SK-N-SH treated with all-trans-retinoic acid at 6 μM for 48 hours (cell line): ENCODE results near the gene IL6ST.

Experiments
- ATAC-seq: fragments of 200-7000 bp; cut with Tn5 transposase; 3 replicates; pipeline ENCODE4 v1.9.1; 2020; ENCODE audit warnings: mild to moderate bottlenecking, moderate library complexity
- BACH2 ChIP-seq: fragments of 250-450 bp; sonication (Bioruptor Pico); IDR thresholded peaks from 2 replicates; pipeline ENCODE4 v1.9.0; 2021; ENCODE audit warnings: mild to moderate bottlenecking, borderline replicate concordance
- CSDC2 ChIP-seq: fragments of 250-450 bp; sonication (Bioruptor Pico); IDR thresholded peaks from 2 replicates; pipeline ENCODE4 v1.5.0; 2020; ENCODE audit warnings: mild to moderate bottlenecking, moderate library complexity
- GLIS3 ChIP-seq: fragments of 250-450 bp; sonication (Bioruptor Pico); IDR thresholded peaks from 2 replicates; pipeline ENCODE4 v1.5.0; 2020; ENCODE audit warnings: mild to moderate bottlenecking, moderate library complexity
- ISL1 ChIP-seq: fragments of 250-450 bp; sonication (Bioruptor Pico); IDR thresholded peaks from 2 replicates; pipeline ENCODE4 v2.1.2; 2022; ENCODE audit warnings: mild to moderate bottlenecking, moderate library complexity
- OSR1 ChIP-seq: fragments of 250-450 bp; sonication (Bioruptor Pico); IDR thresholded peaks from 2 replicates; pipeline ENCODE4 v1.8.0; 2022; ENCODE audit warnings: moderate library complexity, mild to moderate bottlenecking, inconsistent platforms
- PPARA ChIP-seq: fragments of 250-450 bp; sonication (Bioruptor Pico); IDR thresholded peaks from 2 replicates; pipeline ENCODE4 v1.5.0; 2020; ENCODE audit warnings: mild to moderate bottlenecking, borderline replicate concordance
- RARB ChIP-seq: fragments of 250-450 bp; sonication (Bioruptor Pico); IDR thresholded peaks from 2 replicates; pipeline ENCODE4 v1.8.0; 2021; ENCODE audit warnings: mild to moderate bottlenecking, moderate library complexity
- SNAI2 ChIP-seq: fragments of 250-450 bp; sonication (Bioruptor Pico); IDR thresholded peaks from 2 replicates; pipeline ENCODE4 v1.5.0; 2020; ENCODE audit warnings: mild to moderate bottlenecking, moderate library complexity
- TCF4 ChIP-seq: fragments of 250-450 bp; sonication (Bioruptor Pico); IDR thresholded peaks from 2 replicates; pipeline ENCODE4 v1.8.0; 2021; ENCODE audit warnings: mild to moderate bottlenecking, moderate library complexity, borderline replicate concordance
- TOX ChIP-seq: fragments of 250-450 bp; sonication (Bioruptor Pico); IDR thresholded peaks from 2 replicates; pipeline ENCODE4 v1.8.0; 2021; ENCODE audit warnings: mild to moderate bottlenecking, moderate library complexity, borderline replicate concordance
- ZC3H10 ChIP-seq: fragments of 250-450 bp; sonication (Bioruptor Pico); IDR thresholded peaks from 2 replicates; pipeline ENCODE4 v1.5.1; 2021; ENCODE audit warnings: mild to moderate bottlenecking, moderate library complexity
- ZFP3 ChIP-seq: fragments of 250-450 bp; sonication (Bioruptor Pico); IDR thresholded peaks from 2 replicates; pipeline ENCODE4 v1.5.0; 2020; ENCODE audit warnings: mild to moderate bottlenecking, moderate library complexity
- ZFP30 ChIP-seq: fragments of 450-650 bp; formaldehyde crosslinking; IDR thresholded peaks from 2 replicates; pipeline ENCODE4 v1.5.0; 2022; ENCODE audit warnings: mild to moderate bottlenecking, moderate library complexity
- ZNF565 ChIP-seq: fragments of 450-650 bp; formaldehyde crosslinking; conservative IDR thresholded peaks from 2 replicates; pipeline ENCODE4 v1.5.0; 2020; ENCODE audit warnings: low read depth, mild to moderate bottlenecking, moderate library complexity
- ZNF70 ChIP-seq: fragments of 450-650 bp; formaldehyde crosslinking; IDR thresholded peaks from 2 replicates; pipeline ENCODE4 v1.5.0; 2020; ENCODE audit warnings: mild to moderate bottlenecking, moderate library complexity
- ZNF8 ChIP-seq: fragments of 450-650 bp; formaldehyde crosslinking; IDR thresholded peaks from 2 replicates; pipeline ENCODE4 v1.5.0; 2020; ENCODE audit warnings: mild to moderate bottlenecking, moderate library complexity
- TF ChIP-seq, protein P1 (sequence below): fragments of 250-450 bp; sonication (Bioruptor Pico); IDR thresholded peaks from 2 replicates; pipeline ENCODE4 v1.5.0; 2020; ENCODE audit warnings: mild to moderate bottlenecking, moderate library complexity
- TF ChIP-seq, protein P2 (sequence below): fragments of 250-450 bp; sonication (Bioruptor Pico); IDR thresholded peaks from 2 replicates; pipeline ENCODE4 v1.5.1; 2020; ENCODE audit warnings: low read depth, mild to moderate bottlenecking, moderate library complexity
- TF ChIP-seq, protein P3 (sequence below): fragments of 250-450 bp; sonication (Bioruptor Pico); IDR thresholded peaks from 2 replicates; pipeline ENCODE4 v1.8.0; 2020; ENCODE audit warnings: mild to moderate bottlenecking, moderate library complexity, borderline replicate concordance
- TF ChIP-seq, protein P4 (sequence below): fragments of 250-450 bp; sonication (Bioruptor Pico); IDR thresholded peaks from 2 replicates; pipeline ENCODE4 v1.8.0; 2021; ENCODE audit warnings: low read depth, mild to moderate bottlenecking, moderate library complexity, borderline replicate concordance

The IL6ST gene

DNA sequence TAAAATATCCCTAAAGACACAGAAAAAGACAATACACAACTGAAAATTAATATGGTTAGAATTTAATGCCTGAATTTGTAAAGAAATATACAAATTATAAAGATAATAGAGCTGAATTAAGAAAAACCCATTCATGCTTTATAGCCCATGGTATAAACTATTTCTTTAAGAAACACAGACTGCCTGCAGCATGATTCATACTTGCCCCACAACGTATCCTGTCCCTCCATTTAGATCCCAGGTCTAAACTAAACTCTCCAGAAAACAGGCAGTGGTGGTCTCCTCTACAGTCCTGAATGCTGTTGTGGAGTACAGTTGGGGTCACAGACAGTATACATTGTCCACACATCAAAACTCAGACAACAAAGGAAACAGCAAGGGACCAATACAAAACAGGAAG lies 24.8 kb downstream of the IL6ST start (continued):
- TF ChIP-seq, protein P1, sequence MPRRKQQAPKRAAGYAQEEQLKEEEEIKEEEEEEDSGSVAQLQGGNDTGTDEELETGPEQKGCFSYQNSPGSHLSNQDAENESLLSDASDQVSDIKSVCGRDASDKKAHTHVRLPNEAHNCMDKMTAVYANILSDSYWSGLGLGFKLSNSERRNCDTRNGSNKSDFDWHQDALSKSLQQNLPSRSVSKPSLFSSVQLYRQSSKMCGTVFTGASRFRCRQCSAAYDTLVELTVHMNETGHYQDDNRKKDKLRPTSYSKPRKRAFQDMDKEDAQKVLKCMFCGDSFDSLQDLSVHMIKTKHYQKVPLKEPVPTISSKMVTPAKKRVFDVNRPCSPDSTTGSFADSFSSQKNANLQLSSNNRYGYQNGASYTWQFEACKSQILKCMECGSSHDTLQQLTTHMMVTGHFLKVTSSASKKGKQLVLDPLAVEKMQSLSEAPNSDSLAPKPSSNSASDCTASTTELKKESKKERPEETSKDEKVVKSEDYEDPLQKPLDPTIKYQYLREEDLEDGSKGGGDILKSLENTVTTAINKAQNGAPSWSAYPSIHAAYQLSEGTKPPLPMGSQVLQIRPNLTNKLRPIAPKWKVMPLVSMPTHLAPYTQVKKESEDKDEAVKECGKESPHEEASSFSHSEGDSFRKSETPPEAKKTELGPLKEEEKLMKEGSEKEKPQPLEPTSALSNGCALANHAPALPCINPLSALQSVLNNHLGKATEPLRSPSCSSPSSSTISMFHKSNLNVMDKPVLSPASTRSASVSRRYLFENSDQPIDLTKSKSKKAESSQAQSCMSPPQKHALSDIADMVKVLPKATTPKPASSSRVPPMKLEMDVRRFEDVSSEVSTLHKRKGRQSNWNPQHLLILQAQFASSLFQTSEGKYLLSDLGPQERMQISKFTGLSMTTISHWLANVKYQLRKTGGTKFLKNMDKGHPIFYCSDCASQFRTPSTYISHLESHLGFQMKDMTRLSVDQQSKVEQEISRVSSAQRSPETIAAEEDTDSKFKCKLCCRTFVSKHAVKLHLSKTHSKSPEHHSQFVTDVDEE (CRISPR knock-in tag), result no peak
- TF ChIP-seq, protein P2, sequence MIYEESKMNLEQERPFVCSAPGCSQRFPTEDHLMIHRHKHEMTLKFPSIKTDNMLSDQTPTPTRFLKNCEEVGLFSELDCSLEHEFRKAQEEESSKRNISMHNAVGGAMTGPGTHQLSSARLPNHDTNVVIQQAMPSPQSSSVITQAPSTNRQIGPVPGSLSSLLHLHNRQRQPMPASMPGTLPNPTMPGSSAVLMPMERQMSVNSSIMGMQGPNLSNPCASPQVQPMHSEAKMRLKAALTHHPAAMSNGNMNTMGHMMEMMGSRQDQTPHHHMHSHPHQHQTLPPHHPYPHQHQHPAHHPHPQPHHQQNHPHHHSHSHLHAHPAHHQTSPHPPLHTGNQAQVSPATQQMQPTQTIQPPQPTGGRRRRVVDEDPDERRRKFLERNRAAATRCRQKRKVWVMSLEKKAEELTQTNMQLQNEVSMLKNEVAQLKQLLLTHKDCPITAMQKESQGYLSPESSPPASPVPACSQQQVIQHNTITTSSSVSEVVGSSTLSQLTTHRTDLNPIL, result no peak
- no peak for TF ChIP-seq RARB (CRISPR knock-in tag)

DNA sequence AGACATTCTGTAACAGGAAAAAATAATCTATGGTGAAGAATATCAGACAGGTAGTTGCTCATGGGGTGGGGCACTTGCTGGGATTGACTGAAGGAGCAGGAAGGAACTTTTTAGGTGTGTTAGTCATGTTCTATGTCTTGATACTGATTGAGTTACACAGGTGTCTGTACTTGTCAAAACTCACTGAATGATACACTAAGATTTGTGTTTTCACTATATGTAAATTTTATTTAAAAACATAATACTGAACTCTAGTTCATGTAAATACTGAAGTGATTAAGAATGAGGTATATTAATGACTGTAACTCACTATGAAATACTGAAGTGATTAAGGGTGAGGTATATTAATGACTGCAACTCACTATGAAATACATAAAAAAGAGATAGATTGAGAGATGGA lies 28.5 kb downstream of the IL6ST start:
- no peak for TF ChIP-seq SNAI2 (CRISPR knock-in tag)
- no peak for TF ChIP-seq PPARA (CRISPR knock-in tag)
- no peak for TF ChIP-seq ZNF8 (CRISPR knock-in tag)
- no peak for TF ChIP-seq ZFP3 (CRISPR knock-in tag)
- no peak for TF ChIP-seq ZFP30
- TF ChIP-seq GLIS3 (CRISPR knock-in tag), result no peak
- TF ChIP-seq, protein P2, result no peak
- TF ChIP-seq, protein P3, sequence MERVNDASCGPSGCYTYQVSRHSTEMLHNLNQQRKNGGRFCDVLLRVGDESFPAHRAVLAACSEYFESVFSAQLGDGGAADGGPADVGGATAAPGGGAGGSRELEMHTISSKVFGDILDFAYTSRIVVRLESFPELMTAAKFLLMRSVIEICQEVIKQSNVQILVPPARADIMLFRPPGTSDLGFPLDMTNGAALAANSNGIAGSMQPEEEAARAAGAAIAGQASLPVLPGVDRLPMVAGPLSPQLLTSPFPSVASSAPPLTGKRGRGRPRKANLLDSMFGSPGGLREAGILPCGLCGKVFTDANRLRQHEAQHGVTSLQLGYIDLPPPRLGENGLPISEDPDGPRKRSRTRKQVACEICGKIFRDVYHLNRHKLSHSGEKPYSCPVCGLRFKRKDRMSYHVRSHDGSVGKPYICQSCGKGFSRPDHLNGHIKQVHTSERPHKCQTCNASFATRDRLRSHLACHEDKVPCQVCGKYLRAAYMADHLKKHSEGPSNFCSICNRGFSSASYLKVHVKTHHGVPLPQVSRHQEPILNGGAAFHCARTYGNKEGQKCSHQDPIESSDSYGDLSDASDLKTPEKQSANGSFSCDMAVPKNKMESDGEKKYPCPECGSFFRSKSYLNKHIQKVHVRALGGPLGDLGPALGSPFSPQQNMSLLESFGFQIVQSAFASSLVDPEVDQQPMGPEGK (CRISPR knock-in tag), result no peak
- TF ChIP-seq ZC3H10 (CRISPR knock-in tag), result no peak
- no peak for TF ChIP-seq ZNF70 (CRISPR knock-in tag)
- no peak for TF ChIP-seq TOX (CRISPR knock-in tag)
- no peak for TF ChIP-seq BACH2 (CRISPR knock-in tag)
- TF ChIP-seq, protein P4, sequence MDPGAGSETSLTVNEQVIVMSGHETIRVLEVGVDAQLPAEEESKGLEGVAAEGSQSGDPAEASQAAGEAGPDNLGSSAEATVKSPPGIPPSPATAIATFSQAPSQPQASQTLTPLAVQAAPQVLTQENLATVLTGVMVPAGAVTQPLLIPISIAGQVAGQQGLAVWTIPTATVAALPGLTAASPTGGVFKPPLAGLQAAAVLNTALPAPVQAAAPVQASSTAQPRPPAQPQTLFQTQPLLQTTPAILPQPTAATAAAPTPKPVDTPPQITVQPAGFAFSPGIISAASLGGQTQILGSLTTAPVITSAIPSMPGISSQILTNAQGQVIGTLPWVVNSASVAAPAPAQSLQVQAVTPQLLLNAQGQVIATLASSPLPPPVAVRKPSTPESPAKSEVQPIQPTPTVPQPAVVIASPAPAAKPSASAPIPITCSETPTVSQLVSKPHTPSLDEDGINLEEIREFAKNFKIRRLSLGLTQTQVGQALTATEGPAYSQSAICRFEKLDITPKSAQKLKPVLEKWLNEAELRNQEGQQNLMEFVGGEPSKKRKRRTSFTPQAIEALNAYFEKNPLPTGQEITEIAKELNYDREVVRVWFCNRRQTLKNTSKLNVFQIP (CRISPR knock-in tag), result no peak
- no peak for TF ChIP-seq TCF4 (CRISPR knock-in tag)
- no peak for TF ChIP-seq OSR1
- TF ChIP-seq ZNF565, result no peak
- no peak for TF ChIP-seq RARB (CRISPR knock-in tag)
- no peak for ATAC-seq

DNA sequence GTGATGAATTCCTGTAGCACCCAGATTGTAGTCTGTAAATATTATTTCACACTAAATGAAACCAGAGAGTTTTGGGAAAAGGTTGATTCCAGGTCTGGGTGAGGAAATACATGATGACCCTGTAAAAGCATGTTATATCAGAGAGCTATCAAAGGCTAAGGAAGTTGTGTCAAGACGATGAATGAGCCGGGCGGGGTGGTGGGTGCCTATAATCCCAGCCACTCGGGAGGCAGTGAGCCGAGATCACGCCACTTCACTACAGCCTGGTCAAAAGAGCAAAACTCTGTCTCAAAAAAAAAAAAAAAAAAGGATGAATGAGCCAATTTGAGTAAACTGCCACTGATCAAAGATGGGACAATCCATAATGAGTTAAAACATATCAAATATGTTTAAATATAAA lies 29.2 kb downstream of the IL6ST start:
- ATAC-seq, result no peak
- TF ChIP-seq, protein P1 (CRISPR knock-in tag), result no peak
- TF ChIP-seq CSDC2 (CRISPR knock-in tag) (no peak), ZC3H10 (CRISPR knock-in tag) (no peak), ZNF565 (no peak), ZNF8 (CRISPR knock-in tag) (no peak), OSR1 (no peak), ZFP30 (no peak), TCF4 (CRISPR knock-in tag) (no peak), RARB (CRISPR knock-in tag) (no peak), SNAI2 (CRISPR knock-in tag) (no peak), ISL1 (CRISPR knock-in tag) (no peak), PPARA (CRISPR knock-in tag) (no peak)
- TF ChIP-seq, protein P4 (CRISPR knock-in tag), result no peak
